Measurements from ENCODE around the gene NDOR1.

Gene NDOR1

GRCh38 chr9:137205126-137206069, at the start of gene NDOR1, which contains the start of gene TMEM203:
Gene NDOR1, plus strand, starts transcription at chr9:137205700. Its CDS starts 78 bp downstream, at chr9:137205778.
Gene TMEM203, minus strand, starts transcription at chr9:137205648. Its CDS starts 234 bp downstream, at chr9:137205414.
- DNase-seq (ENCODE audit: low read depth): peak; percentile 75
- H3K4me3 ChIP-seq (ENCODE audit: control insufficient read depth, low read depth, low read length): peak within 1 kb of the TSS; percentile 90
- TF ChIP-seq CTCF (conservative IDR thresholded peaks at IDR 0.05; ENCODE audit: control insufficient read depth, insufficient read depth, low read depth, low read length): no peak

- DNase-seq (ENCODE audit: low read depth): peak; percentile 56
- TF ChIP-seq CTCF (conservative IDR thresholded peaks at IDR 0.05; ENCODE audit: control insufficient read depth, insufficient read depth, low read depth, low read length): no peak
- peak overlapping the region; percentile 27 for H3K4me3 ChIP-seq (ENCODE audit: control insufficient read depth, low read depth, low read length)
These were observed 48.7 kb upstream of the NDOR1 start for GRCh38 chr9:137156567-137157375.

- TF ChIP-seq CTCF (conservative IDR thresholded peaks at IDR 0.05; ENCODE audit: control insufficient read depth, insufficient read depth, low read depth, low read length): no peak
- DNase-seq (ENCODE audit: low read depth): peak; percentile 24
- no peak overlapping the region for H3K4me3 ChIP-seq (ENCODE audit: control insufficient read depth, low read depth, low read length)
These were observed 47.7 kb upstream of the NDOR1 start for GRCh38 chr9:137157618-137158415.

GRCh38 chr9:137158625-137159024, 46.9 kb upstream of the NDOR1 start:
- no peak for TF ChIP-seq CTCF (conservative IDR thresholded peaks at IDR 0.05; ENCODE audit: control insufficient read depth, insufficient read depth, low read depth, low read length)

GRCh38 chr9:137159105-137160053, 46.1 kb upstream of the NDOR1 start:
- H3K4me3 ChIP-seq (ENCODE audit: control insufficient read depth, low read depth, low read length): no peak overlapping the region
- no peak for TF ChIP-seq CTCF (conservative IDR thresholded peaks at IDR 0.05; ENCODE audit: control insufficient read depth, insufficient read depth, low read depth, low read length)
- DNase-seq (ENCODE audit: low read depth): no peak

More at GRCh38 chr9:137158625-137159024, 46.9 kb upstream of the NDOR1 start:
- no peak overlapping the region for H3K4me3 ChIP-seq (ENCODE audit: control insufficient read depth, low read depth, low read length)
- DNase-seq (ENCODE audit: low read depth): no peak
